MCF 10A (cell line): ENCODE results near the gene SETD3. TPM values are rescaled to one million over a fixed set of nuclear protein-coding genes. Genes with fewer than 3 reads are reported as not detected.

Source experiments
- BruUV-seq: library from RNA; stranded (reverse); fragments of 400-500 nt; replicated peaks from 2 replicates; lab custom pipeline; 2021; lab: Mats Ljungman, UMichigan
- CTCF ChIA-PET: fragments of 300-600 bp; sonication (Branson Sonifier 250); formaldehyde crosslinking; extraction: SDS; loops from one replicate; lab custom pipeline; 2021; ENCODE audit warnings: antibody characterized with exemption, inconsistent platforms; lab: Yijun Ruan, JAX
- POLR2A ChIA-PET: fragments of 300-600, 350-650 bp; sonication (Branson Sonifier 250); formaldehyde crosslinking; extraction: SDS; loops from one replicate; lab custom pipeline; 2020; ENCODE audit warnings: antibody characterized with exemption, inconsistent platforms; lab: Yijun Ruan, JAX
- DNase-seq: peaks from one replicate; pipeline ENCODE4 v3.0.0-alpha.2; 2018; ENCODE audit not compliant: unreplicated experiment
- H3K27ac Mint-ChIP-seq: one replicate; pipeline ENCODE4 v1.8.0; 2022; ENCODE audit warnings: mild to moderate bottlenecking, low read depth, mixed read lengths; ENCODE audit not compliant: unreplicated experiment
- H3K27me3 Mint-ChIP-seq: one replicate; pipeline ENCODE4 v1.8.0; 2022; ENCODE audit warnings: mixed read lengths; ENCODE audit not compliant: insufficient read depth, unreplicated experiment
- H3K36me3 Mint-ChIP-seq: one replicate; pipeline ENCODE4 v1.8.0; 2022; ENCODE audit warnings: mild to moderate bottlenecking, moderate library complexity, mixed read lengths; ENCODE audit not compliant: insufficient read depth, unreplicated experiment
- H3K4me1 Mint-ChIP-seq: one replicate; pipeline ENCODE4 v1.8.0; 2022; ENCODE audit warnings: mixed read lengths; ENCODE audit not compliant: insufficient read depth, unreplicated experiment
- H3K4me3 Mint-ChIP-seq: one replicate; pipeline ENCODE4 v1.8.0; 2022; ENCODE audit warnings: mild to moderate bottlenecking, moderate library complexity, mixed read lengths; ENCODE audit not compliant: unreplicated experiment
- H3K9me3 Mint-ChIP-seq: one replicate; pipeline ENCODE4 v1.8.0; 2022; ENCODE audit warnings: mixed read lengths; ENCODE audit not compliant: unreplicated experiment
- CTCF ChIP-seq: fragments of 200-600 bp; IDR thresholded peaks from one replicate; pipeline ENCODE4 v1.8.0; 2022; ENCODE audit warnings: antibody characterized with exemption, mild to moderate bottlenecking; ENCODE audit not compliant: unreplicated experiment
- intact Hi-C: fragments of 100-400 bp; cut with micrococcal nuclease; formaldehyde crosslinking; loops from 2 replicates; pipeline ENCODE4 v1.14.1; 2022
- total RNA-seq: library from RNA; stranded (reverse); gene quantifications from 2 replicates; pipeline ENCODE4 v1.2.3, GENCODE V29; 2022

The SETD3 gene
- total RNA-seq, 1 experiment from 2014 or later, result 50.6 TPM

GRCh38 chr14:99503848-99504453, 23.3 kb upstream of the SETD3 start:
- ChIA-PET CTCF (interaction anchor here (0.7 to 1.5 kb wide), 2 partner anchors 18 to 124 kb away, joined by 5 read pairs; no protein-coding TSS in a partner anchor), POLR2A (interaction anchor here (0.6 to 2.1 kb wide), 6 partner anchors 9 to 84 kb away, joined by 3 to 5 read pairs (median 4); no protein-coding TSS in a partner anchor)
- H3K4me1 Mint-ChIP-seq, result no peaks in the 10 kb centered on the region
- no peak overlapping the region for H3K4me3 Mint-ChIP-seq
- peaks cover 92% of the 10 kb centered on the region for H3K36me3 Mint-ChIP-seq
- DNase-seq, result no peak
- H3K9me3 Mint-ChIP-seq, result no peaks in the 10 kb centered on the region
- no peaks in the 10 kb centered on the region for H3K27me3 Mint-ChIP-seq
- intact Hi-C loops, result no loop called here
- no peak for TF ChIP-seq CTCF
- BruUV-seq, result no TSS peak
- H3K27ac Mint-ChIP-seq, result no peak overlapping the region

- ChIA-PET POLR2A (interaction anchor here (0.9 to 2.1 kb wide), 2 partner anchors 8 to 10 kb away, joined by 4 read pairs; no protein-coding TSS in a partner anchor), CTCF (interaction anchor here (1.5 kb wide), 1 partner anchor 125 kb away, joined by 5 read pairs; no protein-coding TSS in a partner anchor)
- no peaks in the 10 kb centered on the region for H3K4me1 Mint-ChIP-seq
- no peak for TF ChIP-seq CTCF
- H3K9me3 Mint-ChIP-seq, result no peaks in the 10 kb centered on the region
- H3K27ac Mint-ChIP-seq, result no peak overlapping the region
- no peaks in the 10 kb centered on the region for H3K27me3 Mint-ChIP-seq
- H3K36me3 Mint-ChIP-seq, result peaks cover 99% of the 10 kb centered on the region
- BruUV-seq, result no TSS peak
- no peak overlapping the region for H3K4me3 Mint-ChIP-seq
- no peak for DNase-seq
- intact Hi-C loops, result no loop called here
These were observed 22.3 kb upstream of the SETD3 start for GRCh38 chr14:99502989-99503421.

GRCh38 chr14:99497894-99498293, 17.2 kb upstream of the SETD3 start:
- intact Hi-C loops, result no loop called here
- no peak for DNase-seq
- H3K4me3 Mint-ChIP-seq, result no peak overlapping the region
- BruUV-seq, result no TSS peak
- no peaks in the 10 kb centered on the region for H3K9me3 Mint-ChIP-seq
- no peaks in the 10 kb centered on the region for H3K27me3 Mint-ChIP-seq
- ChIA-PET POLR2A (interaction anchor here (1.8 kb wide), 1 partner anchor 17 kb away, joined by 5 read pairs; the partner anchor contains the start of genes CCNK and SETD3), CTCF (interaction anchor here (0.5 to 0.8 kb wide), 3 partner anchors 57 to 398 kb away, joined by 4 to 5 read pairs (median 4); no protein-coding TSS in a partner anchor)
- no peaks in the 10 kb centered on the region for H3K4me1 Mint-ChIP-seq
- no peak overlapping the region for H3K27ac Mint-ChIP-seq
- no peak for TF ChIP-seq CTCF
- H3K36me3 Mint-ChIP-seq, result peaks cover 98% of the 10 kb centered on the region

- Mint-ChIP-seq H3K4me3 (no peak overlapping the region), H3K4me1 (no peaks in the 10 kb centered on the region), H3K36me3 (peaks cover 98% of the 10 kb centered on the region), H3K27me3 (no peaks in the 10 kb centered on the region), H3K27ac (no peak overlapping the region), H3K9me3 (no peaks in the 10 kb centered on the region)
- intact Hi-C loops, result no loop called here
- no peak for DNase-seq
- no TSS peak for BruUV-seq
- POLR2A ChIA-PET, result interaction anchor here (1.8 kb wide), 1 partner anchor 16 kb away, joined by 5 read pairs; the partner anchor contains the start of genes CCNK and SETD3
- no peak for TF ChIP-seq CTCF
- CTCF ChIA-PET, result interaction anchor here (0.6 to 0.8 kb wide), 2 partner anchors 340 to 399 kb away, joined by 4 read pairs; no protein-coding TSS in a partner anchor
These were observed 16.7 kb upstream of the SETD3 start for GRCh38 chr14:99497341-99497740.
